Renal cortical epithelial cell (primary cell): ENCODE data around the gene FUOM. TPM values are rescaled to one million over a fixed set of nuclear protein-coding genes. Genes with fewer than 3 reads are reported as not detected.
"Not testable (repeated sequence)": the region's sequence is repeated elsewhere in the genome, so short reads cannot be mapped to it uniquely, and the experiment has no call there.

Experiments used
- DNase-seq: peaks from one replicate; pipeline ENCODE4 v3.0.0-alpha.2; 2011; ENCODE audit warnings: low read depth
- total RNA-seq: library from RNA; depleted of rRNA; stranded (reverse); fragments of >200 nt; gene quantifications from 2 replicates; pipeline ENCODE4 v1.2.3, GENCODE V29; 2014

FUOM gene
- total RNA-seq, 1 donor from 2014 or later: 6.3 TPM

DNA sequence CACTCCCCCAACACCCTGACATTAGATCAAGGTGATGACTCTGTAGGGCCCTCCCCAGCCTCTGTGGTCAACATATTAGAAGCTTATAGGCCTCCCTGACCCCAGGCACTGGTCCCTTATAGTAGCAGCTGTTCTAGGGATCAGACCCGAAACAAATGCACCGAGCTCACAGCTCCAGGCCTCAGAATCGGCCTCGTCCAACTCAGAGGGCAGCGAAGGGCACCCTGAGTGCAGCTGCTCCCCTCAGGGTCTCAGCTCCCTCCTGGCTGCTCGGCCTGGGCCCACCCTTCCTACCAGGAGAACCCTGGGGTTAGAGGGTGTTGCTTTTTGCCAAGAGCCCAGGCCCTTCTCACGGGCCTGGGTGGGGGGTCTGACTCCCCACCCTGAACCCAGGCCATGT is 10.3 kb upstream of the FUOM start:
- no peak for DNase-seq

DNA sequence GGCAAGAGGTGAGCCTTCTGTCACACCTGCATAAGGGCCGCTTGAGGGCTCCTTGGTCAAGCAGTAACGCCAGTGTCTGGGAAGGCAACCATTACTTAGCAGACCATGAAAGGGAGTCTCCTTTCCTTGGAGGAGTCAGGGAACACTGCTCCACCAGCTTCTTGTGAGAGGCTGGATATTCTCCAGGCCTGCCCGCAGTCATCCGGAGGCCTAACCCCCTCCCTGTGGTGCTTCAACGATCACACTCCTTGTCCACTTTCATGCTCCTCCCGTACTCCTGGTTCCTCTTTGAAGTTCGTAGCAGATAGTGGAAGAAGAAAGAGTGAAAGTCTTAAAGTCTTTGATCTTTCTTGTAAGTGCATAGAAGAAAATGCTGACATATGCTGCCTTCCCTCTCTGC is 9.6 kb upstream of the FUOM start:
- DNase-seq: not testable (repeated sequence)

DNA sequence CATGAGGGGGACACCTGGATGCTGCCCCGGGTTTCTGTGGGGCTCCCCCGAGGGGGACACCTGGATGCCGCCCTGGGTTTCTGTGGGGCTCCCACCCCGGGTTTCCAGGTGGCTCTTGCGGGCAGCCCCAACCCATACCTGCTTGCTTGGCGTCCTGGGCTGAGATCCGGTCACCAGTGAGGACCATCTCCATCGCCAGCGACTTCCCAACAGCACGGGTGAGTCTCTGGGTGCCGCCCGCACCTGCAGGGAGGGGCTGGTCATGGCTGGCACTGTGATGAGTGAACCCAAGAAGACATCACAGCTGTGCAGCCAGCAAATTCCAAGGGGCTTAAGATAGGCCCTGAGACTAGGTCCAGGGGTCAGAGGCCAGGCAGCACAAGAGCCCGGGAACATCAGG is 8.9 kb upstream of the FUOM start:
- no peak for DNase-seq

DNA sequence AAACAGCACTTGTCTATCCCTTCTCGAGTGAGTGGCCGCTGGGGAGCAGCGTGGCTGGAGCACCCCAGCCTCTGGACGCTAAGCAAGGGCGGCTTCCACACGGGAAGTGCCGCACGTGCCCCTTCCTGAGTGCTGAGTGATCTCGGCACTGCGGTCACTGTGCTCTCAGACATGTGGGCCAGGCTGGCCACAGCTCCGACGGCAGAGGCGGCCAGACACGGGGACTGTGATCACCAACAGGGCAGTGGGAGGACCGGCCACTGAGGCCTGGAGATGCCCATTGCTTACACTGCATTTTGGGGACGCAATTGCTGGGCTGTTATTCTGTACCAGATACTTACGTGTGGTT is 8.3 kb upstream of the FUOM start:
- DNase-seq: no peak

DNA sequence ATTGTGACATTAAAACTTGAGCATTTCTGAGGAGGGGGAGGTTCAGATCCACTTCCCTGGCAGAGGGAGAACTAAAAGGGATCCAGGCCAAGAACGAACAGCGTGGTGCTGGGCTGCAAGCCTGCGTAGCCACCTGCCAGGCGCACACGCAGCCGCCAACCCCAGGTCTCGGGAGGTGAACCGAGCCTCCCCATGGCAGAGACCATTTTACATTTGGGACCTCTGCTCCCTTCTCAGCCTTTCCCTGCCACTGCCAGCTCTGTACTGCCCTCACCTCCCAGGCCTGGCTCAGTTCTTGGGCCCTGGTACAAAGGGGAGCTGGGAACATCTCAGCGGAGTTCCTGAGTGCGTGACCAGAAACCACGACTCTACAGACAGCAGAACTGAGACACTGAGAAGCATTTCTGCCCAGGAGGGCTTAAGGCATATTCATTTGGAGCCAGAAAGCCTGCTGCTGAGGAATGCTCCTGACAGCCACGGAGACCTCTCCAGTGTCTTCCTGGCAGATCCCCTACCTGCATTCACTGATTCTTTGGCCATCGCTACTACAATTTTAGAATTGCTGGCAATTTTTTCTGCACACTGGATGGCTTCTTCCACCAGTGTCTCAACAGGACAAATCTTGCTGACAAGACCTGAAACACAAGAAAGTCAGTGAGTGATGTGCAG is 7.8 kb upstream of the FUOM start:
- no peak for DNase-seq

DNA sequence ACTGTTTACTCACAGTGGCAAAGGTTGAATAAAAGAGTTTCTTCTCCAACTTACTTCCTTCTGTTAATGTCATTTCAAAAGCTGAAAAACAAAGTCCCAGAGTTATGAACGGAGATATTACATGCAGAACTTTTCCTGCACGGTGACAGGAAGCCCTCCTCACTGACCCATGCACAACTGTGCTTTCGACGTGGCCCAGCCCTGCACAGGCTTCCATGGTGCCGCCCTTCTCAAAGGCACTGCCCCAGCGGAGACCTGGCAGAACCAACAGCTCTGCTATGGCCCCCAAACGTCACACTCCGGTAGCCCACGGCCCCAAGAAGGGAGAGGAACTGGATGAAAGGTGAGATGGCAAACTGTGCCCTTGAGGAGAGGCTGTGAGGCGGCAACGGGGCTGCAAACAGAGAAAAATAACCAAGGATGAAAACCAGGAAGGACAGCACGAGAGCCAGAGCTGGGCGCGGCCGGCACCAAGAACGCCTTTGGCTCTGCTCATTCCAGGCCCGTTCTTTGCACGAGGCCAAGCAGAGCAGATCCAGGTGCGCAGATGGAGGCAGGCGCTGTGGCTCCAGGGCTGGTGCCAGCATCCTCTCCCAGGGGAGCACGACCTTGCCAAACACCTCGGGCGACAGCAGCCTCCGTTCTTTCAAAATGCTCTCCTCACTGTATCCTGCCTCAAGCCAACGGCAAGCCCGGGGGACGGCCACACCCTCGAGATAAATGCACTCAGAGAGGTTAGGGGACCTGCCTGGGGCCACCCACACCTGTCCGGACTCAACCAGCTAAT is 7.0 kb upstream of the FUOM start:
- no peak for DNase-seq

DNA sequence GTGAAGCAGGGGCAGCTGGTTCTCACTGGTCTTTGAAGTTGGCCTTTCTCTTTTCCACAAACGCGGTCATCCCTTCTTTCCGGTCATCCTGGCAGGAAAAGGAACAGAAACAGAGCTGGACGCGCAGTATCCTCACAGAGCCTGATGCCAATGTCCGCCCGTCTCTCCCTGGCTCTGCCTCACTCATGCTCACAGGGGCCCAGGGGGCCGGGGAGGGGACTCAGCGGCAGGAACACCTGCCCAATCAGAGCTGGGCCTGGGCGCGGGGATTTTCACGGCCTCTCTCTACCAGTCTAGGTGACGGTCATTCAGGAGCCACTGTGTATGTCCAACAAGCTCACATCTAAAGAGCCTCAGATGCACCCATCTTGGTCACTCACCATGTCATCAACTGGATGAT is 5.0 kb upstream of the FUOM start:
- DNase-seq: no peak

DNA sequence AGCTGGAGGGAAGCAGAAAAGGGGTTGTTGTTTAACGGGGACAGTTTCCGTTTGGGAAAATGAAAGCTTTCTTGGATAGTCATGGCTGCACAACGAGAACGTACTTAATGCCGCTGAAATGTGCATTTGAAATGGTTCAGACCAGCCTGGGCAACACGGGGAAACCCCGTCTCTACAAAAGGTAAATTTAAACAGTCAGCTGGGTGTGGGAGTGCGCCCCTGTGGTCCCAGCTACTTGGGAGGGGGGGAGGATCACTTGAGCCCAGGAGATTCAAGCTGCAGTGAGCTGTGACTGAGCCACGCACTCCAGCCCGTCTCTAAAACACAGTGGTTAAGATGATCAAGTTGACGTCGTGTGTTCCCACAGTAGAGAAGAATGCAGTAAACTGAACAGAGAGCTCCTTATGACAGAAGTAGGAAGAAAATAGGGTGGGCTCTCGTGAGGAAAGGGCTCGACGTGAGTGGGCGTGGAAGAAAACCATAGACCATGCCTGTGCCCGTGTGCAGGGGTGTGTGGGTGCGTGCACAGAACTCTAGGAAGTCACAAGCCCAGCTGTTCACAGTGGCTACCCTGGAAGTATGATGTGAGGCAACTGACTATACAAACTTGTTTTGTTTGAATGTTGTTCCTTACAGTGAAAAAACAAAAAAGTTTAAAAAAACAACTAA is 4.1 kb upstream of the FUOM start:
- DNase-seq: no peak

DNA sequence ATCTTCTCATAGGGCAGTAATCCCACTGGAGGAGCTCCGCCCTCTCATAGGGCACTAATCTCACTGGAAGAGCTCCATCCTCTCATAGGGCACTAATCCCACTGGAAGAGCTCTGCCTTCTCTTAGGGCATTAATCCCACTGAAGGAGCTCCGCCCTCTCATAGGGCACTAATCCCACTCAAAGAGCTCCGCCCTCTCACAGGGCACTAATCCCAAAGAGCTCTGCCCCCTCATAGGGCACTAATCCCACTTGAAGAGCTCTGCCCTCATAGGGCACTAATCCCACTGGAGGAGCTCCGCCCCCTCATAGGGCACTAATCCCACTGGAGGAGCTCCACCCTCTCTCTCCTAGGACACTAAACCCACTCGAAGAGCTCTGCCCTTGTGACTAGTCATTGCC is 3.4 kb upstream of the FUOM start:
- no peak for DNase-seq

DNA sequence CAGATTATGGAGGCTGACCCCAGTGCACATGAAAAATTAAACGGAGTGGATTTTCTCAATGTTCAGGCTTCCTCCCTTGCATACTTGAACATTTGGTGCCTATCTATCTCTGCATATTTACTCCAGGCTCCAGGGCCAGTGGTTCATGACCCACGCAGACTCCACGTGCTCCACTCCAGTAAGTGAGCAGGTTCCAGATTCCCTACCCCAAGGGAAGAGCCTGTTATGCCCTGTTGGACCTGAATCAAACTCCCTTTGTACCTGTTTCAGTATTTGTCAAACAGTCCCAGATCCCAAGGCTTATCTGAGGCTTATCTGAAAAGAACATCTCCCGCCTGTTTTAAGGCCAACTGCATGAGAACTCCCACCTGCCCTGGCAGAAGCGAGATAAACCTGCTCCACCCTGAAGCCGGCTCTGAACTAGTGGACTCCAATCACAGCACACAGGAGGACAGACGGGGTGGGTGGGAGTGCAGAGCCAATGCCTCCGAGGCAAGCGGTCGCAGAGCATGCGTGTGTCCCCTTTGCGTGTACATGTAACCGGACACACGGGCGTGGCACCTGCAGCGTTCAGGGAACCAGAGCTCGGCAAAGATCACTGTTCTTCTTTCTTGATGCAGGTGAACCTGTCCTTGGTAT is 2.3 kb upstream of the FUOM start:
- no peak for DNase-seq

DNA sequence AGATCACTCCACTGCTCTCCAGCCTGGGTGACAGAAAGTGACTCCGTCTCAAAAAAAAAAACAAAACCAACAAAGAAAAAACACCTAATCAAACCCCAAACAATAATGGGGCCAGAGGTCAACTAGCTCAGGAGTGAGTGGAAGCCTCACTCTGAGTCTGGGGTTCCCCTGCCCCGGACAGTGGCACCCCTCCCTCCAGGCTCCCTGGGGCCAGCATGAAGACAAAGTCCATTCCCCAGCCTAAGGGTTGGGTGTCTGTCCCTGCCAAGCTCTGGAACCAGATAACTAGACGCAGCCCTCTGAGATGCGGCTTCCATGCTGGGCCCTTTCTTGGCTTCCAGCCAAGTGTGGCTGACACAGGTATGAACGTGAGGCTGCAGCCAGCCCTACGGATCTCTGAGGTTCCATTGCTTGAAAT is 1.7 kb upstream of the FUOM start:
- no peak for DNase-seq

DNA sequence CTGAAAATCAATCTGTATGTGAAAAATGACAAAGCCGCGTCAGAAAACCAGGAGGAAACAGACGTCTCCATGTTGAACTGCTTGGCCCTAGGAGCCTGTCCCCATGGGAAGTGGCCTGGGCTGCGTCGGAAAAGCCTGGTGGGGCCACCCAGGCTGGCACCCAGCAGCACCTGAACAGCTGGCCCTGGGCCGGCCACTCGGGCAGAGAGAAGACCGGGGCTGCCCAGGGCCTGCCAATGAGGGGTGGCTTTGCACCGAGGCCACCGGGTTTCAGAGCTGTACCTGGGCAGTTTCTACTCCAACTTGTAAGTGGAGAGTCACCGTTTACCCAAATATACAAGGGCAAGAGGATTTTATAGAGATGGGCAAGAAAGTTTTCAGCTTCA is 1.1 kb upstream of the FUOM start:
- no peak for DNase-seq

DNA sequence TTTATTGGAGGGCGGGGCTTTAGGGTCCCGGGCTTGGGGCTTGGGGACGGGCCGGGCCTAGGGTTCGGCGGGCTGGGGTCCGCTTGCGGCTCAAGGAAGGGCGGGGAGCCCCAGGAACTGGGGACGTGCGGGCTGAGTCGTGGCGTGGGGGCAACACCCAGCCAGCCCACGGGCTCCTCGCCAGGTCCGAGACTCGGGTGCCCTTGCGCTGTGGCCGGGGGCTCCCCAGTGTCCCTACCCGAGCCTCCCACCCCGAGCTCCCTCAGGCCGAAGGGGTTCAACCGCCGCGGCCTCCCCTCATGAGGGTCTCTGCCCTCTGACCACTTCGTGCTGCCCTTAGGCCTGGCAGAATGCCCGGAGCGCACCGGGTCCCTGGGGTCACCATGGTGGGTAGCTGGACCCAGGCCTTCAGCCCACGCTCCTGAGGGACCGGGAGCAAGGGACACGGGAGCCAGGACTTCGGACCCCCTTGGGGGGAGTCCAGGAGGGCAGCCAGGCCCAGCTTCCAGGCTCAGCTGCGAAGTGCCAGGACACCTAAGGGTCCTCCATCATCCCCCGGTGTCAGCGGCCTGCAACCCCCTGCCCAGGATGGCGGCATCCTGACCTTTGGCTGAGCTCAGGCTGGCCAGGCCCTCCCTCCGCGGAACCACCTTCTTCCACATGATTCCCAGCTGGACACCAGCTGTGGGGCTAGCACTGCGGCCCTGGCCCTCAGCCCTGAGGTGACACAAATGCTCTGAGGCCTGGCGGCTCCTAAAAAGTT is 524 bp upstream of the FUOM start:
- DNase-seq: no peak

DNA sequence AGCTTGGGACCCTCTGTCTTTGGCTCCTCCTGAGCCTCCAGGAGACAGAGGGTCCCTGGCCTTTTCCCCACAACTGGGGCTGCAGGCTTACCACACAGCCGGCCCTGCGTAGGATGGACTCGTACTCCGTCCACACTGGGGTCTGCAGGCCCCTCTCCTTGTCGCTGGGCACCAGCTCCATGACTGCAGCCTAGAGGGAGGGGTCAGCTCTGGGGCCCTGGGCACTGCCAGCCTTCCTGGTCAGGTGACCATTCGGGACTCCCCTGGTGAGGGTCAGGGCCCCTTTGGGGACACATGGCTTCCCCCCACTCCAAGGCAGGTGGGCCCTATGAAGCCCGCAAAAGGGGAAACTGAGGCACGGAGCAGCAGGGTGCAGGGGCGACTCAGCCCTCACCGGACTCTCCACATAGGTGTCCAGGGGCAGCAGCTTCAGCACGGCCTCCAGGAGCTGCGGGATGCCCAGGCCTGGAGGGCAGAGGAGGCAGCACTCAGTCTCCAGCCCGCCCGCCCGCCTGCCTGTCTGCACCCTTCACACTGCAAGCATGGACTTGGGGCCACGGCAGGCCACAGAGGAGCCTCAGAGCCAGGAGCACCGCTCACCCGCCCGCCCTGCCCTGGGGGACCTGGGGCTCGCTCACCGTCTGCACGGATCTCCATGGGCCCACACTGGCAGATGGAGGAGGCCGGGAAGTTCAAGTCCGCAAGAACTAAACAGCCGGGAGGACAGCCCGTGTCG is 1.1 kb downstream of the FUOM start:
- no peak for DNase-seq

DNA sequence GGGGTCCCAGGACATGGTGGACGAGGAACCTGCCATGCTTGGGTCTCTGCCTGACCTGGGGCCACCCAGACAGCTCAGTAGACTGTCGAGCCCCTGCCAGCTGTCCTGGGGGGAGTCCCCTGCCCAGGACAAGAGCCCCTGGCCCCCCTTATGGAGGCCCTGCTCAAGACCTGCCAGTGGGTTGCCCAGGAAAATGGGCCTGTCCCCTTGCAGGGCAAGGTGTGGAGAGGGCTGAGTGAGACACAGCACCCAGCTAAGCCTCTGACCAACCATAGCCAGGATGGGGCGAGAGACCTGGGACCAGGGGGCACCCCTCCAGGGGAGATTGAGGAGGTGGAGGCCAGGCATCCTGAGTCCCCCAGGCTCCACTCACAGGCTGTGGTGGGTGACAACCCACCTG is 1.8 kb downstream of the FUOM start:
- DNase-seq: no peak

DNA sequence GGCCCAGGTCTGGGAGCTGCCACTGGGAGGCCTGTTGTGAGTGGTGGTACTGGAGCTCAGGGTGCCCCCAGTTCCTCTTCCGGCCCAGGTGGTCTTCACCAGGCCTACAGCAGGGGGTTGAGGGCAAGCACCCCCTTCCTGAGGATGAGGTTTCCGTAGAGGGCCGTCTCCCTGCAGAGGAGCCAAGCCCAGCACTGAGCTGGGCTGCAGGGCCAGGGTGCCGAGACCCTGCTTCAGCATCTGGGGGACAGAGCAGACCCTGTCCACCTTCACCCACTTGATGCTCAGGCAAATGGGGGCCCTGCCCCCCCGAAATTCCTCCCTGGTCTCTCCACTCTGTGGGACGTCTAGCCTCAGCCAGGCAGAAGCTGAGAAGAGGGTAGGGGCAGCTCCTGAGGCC is 2.6 kb downstream of the FUOM start:
- no peak for DNase-seq

DNA sequence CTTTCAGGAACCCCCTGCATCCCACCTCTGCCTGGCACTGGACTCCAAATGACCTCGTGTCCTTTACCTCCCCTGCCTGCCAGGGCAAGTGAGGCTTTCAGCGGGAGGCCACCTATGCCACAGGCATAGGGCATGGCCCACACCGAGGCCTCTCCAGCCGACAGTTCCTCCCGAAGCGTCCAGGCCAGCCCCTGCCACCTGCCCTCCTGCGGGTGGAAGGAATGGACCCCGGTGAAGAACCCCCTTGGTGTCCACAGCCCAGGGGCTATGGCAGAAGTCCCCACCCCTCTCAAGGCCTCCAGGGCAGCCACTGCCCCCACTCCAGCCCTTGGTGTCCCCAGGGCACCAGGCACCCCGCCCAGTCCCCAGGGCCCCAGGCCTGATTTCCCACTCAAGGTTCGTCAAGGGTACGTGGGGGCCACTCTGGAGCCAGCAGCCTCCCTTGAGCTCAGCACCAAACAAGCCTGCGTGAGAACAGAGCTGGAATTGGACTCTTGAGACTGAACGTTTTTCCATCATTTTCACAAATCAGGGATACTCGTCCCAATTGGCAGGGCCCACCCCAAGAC is 3.1 kb downstream of the FUOM start:
- DNase-seq: no peak

DNA sequence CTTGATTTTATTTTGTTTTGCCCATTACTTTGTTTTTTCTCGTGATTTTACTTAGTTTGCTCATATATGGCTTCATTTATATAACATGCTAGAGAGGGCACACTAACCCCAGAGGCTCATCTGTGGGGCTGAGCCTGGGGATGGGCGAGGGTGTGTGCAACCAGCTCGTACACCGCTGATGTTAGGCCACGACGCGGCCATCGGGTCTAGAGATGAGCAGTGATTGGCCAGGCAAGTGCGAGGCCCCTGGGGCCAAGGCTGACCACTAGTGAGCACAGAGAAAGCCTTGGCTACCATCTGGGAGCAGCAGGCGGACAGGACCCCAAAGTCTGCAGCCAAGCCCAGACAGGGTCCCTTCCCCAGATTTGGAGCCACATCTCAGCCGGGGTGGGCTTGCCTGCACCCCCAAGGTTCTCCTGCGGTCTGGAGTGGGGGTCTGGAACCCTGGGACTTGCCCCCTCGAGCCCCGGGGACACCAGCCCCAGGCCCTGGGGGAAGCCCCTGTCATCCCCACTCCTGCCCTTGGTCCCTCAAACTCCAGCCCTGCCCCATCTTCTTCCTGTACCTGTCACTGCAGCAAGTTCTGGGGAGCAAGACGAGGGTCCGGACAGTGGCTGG is 3.7 kb downstream of the FUOM start:
- DNase-seq: no peak

DNA sequence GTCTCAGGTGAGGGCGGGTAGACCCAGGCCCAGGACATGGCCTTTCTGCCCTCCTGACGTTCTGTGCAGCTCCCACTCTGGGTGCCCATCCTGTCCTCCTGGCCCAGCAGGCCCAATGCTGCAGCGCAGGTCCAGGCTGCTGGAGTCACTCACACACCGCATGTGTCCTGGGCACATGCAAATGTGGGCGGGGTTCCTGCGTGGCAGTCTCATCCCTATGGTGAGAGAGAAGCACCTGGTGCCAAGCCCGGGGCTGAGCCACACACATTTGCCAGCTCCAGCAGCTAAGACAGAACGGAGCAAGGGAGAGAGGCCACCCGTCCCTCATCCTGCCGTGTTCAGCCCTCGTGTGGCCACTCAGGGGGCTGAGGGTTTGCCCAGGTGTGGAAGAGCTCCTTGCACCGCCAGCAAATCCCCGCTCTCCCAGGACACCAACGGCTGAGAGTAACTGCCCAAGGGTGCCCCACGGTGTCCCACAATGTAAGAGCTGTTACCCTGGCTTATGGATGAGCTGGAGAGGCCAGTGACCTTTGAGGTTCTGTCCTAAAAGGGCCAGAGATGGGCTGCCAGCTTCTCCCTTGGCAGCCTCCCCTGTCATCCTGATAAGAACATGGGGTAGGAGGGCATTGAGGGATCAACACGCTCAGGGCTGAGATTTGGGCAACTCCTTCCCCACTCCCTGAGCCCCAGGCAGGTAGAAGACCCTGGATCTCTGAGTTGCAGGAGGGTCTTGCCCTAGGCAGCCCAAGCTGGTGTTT is 4.4 kb downstream of the FUOM start:
- no peak for DNase-seq
